22Rv1 (cell line): ENCODE data around the gene C2orf78.

Source experiments
- H3K27ac ChIP-seq: fragments of 450-650 bp; 2 replicates; pipeline ENCODE4 v1.5.1; 2017
- ZFX ChIP-seq: fragments of 450-650 bp; IDR thresholded peaks from 2 replicates; pipeline ENCODE4 v1.6.1; 2017; ENCODE audit warnings: antibody characterized with exemption, borderline replicate concordance
- TF ChIP-seq, protein P1 (sequence below): fragments of 450-650 bp; IDR thresholded peaks from 2 replicates; pipeline ENCODE4 v1.5.1; 2017; ENCODE audit warnings: mild to moderate bottlenecking

Gene C2orf78

DNA sequence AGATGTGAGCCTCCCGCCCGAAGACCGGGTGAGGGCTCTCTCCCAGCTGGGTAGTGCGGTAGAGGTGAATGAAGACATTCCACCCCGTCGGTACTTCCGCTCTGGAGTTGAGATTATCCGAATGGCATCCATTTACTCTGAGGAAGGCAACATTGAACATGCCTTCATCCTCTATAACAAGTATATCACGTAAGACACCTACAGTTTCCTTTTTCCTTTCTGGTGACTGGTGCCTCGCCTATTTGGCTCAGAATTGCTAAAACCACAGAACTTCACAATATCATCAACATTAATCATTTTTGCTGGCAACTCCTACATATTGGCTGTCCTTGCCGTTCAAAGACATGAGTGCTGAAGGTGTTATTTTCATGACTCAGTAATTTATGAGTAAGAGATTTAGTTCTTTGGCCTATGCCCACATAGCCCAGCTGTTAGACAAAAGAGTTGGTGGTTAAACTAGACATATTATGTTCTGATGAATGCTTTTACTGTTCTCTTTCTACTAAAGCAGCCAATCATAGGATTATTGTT is 47.0 kb downstream of the C2orf78 start:
- H3K27ac ChIP-seq = no peak overlapping the region
- TF ChIP-seq ZFX = no peak
- TF ChIP-seq, protein P1, sequence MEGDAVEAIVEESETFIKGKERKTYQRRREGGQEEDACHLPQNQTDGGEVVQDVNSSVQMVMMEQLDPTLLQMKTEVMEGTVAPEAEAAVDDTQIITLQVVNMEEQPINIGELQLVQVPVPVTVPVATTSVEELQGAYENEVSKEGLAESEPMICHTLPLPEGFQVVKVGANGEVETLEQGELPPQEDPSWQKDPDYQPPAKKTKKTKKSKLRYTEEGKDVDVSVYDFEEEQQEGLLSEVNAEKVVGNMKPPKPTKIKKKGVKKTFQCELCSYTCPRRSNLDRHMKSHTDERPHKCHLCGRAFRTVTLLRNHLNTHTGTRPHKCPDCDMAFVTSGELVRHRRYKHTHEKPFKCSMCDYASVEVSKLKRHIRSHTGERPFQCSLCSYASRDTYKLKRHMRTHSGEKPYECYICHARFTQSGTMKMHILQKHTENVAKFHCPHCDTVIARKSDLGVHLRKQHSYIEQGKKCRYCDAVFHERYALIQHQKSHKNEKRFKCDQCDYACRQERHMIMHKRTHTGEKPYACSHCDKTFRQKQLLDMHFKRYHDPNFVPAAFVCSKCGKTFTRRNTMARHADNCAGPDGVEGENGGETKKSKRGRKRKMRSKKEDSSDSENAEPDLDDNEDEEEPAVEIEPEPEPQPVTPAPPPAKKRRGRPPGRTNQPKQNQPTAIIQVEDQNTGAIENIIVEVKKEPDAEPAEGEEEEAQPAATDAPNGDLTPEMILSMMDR = no peak

DNA sequence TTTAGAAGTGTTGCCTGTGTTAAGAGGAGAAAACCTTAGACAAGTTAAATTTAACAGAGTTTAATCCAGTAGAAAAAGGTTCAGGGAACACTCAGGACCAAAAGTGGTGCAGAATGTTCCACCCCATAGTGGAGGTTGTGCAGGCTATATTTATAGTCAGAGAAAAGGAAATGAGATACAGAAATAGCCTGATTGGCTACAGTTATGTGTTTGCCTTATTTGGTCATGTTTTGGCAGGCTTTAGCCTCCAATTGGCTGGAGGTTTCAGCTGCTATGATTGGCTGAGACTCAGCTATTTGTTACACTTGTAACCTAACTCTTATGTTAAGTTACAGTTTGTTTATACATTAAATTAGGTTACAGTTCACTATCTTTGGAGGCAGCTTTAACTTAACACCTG is 48.9 kb downstream of the C2orf78 start:
- TF ChIP-seq, protein P1 = no peak
- no peak for TF ChIP-seq ZFX
- H3K27ac ChIP-seq = peak overlapping the region; percentile 79

DNA sequence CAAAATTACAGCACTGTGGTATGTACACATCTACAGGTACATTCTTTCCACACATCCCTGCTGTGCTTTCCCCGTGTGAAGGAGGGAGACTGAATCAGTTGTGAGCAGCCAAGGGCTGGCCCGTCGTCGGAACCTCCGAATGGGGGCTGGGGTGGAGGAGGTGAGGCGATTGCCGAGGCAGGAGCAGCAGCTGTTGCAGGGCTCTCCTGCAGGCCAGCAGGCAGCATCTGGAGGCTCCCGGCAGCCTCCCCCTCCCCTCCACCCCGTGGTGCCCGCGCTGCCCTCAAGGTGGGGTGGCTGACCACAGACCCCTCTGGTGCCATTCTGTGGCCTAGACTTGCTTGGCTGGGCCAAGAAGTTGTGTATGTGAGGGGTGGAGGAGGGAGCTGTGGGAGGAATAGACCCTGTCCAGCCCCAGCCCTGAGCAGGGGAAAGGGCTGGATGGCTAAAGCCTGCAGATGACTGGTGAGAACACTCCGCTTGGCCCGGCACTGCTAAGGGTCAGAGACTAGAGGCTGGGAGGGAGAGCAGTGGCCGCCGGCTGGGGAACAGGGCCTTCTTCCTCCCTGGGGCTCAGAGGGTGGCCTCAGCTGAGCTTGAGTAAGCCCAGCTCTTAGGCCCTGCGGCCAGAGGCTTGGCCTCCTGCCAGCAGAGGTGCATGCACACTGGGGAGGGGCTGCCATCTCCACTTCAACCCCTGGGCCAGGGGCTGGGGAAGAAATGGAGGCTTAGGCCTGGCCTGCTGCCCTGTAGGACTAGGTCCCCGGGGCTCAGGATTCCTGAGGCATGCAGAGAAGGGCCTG is 52.4 kb downstream of the C2orf78 start:
- H3K27ac ChIP-seq = no peak overlapping the region
- TF ChIP-seq, protein P1 = no peak
- no peak for TF ChIP-seq ZFX

DNA sequence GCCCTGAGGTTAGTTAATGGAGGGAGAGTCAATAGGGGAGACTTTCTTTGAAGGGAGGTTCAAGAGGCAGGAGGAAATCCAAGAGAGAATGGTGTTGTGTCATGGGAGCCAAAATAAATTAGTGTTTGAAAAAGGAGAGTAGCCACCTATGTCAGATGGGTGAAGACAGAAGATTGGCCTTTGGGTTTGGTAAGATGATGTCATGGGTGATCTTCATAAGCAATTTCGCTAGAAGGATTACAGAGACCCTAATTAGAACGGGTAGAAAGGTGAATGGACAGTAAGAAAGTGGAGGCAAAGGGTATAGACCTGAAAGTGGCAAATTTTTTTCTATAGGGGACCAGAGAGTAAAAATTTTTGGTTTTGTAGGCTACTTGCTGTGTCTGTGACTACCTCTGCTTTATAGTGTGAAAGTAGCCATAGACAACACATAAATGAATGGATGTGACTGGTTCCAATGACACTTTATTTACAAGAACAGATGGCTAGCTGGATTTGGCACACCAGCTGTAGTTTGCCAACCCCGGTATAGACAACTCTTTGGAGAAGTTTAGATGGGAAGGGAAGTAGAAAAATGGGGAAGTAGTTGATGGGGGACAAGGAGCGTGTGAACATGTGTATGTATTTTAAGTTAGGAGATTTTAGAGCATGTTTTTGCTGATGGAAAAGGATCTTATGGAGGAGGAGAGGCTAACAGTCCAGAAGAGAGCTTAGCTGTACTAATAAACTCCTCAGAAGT is 54.0 kb downstream of the C2orf78 start:
- TF ChIP-seq, protein P1 = no peak
- TF ChIP-seq ZFX = no peak
- H3K27ac ChIP-seq = no peak overlapping the region

DNA sequence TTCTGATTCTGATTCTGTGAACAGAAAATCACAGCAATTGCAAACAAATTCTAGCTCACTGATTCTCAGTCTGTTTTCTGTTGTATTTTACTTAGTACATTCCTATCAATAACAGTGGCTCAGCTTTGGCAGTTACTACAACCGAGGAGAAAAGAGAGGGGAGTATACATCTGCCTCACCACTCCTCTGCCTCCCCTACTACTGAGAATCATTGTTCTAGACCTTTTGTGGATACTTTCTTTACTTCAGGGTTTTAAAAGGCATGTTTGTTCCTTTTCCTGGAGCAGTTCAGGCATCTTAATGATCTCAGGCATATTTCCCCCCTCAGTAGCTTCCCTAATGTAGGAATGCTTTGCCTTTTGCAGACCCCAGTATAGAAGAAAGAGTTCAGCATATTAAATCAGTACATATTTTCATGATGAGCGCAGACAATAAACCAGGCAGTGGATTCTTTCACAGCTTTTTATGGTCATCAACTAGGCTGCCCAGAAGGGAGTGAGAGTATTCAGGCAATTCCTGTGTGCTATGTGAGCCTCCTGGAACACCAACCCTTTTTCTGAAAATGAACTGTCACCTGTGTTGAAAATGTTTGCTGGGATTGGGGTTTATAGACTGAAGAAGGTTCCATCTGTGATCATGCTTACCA is 55.0 kb downstream of the C2orf78 start:
- no peak overlapping the region for H3K27ac ChIP-seq
- no peak for TF ChIP-seq ZFX
- TF ChIP-seq, protein P1 = no peak

DNA sequence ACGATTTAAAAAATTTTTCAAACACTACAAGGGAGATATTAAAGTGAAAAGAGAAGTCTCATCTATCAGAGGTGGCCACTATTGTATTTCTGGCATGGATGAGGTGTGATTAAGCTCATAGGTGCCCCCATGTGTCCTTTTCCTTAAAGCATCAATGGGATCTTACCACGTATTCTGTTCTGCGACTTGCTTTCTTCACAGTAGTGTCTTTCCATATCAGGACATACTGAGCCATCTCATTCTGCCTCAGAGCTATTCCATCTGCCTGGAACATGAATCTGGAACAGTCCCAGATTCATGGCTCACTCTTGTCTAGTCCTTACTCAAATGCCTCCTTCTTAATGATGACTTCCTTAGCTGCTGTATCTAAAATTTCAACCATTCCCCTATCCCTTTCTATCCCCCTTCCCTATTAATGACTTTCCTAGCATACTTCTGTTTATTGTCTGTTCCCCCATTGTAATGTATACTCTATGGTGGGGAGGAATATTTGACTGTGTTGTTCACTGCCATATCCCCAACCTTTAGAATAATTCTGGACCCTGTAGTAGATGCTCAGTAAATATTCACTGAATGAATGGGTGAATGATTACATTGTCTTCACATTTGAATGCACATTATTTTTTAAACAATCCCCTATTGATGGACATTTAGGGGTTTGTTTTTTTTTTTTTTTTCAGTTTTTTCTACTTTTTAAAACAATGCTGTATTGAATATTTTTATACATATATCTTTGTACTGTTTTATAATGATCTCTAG is 55.8 kb downstream of the C2orf78 start:
- no peak overlapping the region for H3K27ac ChIP-seq
- TF ChIP-seq, protein P1 = no peak
- no peak for TF ChIP-seq ZFX
